Mesangial cell (primary cell): ENCODE data around the gene PCDHGA6. TPM values are rescaled to one million over a fixed set of nuclear protein-coding genes. Genes with fewer than 3 reads are reported as not detected.

Experiments
- total RNA-seq: library from RNA; depleted of rRNA; stranded (reverse); fragments of >200 nt; gene quantifications from 2 replicates; pipeline ENCODE4 v1.2.3, GENCODE V29; 2015

Gene PCDHGA6
- total RNA-seq, 1 donor from 2014 or later, result 5.6 TPM

DNA sequence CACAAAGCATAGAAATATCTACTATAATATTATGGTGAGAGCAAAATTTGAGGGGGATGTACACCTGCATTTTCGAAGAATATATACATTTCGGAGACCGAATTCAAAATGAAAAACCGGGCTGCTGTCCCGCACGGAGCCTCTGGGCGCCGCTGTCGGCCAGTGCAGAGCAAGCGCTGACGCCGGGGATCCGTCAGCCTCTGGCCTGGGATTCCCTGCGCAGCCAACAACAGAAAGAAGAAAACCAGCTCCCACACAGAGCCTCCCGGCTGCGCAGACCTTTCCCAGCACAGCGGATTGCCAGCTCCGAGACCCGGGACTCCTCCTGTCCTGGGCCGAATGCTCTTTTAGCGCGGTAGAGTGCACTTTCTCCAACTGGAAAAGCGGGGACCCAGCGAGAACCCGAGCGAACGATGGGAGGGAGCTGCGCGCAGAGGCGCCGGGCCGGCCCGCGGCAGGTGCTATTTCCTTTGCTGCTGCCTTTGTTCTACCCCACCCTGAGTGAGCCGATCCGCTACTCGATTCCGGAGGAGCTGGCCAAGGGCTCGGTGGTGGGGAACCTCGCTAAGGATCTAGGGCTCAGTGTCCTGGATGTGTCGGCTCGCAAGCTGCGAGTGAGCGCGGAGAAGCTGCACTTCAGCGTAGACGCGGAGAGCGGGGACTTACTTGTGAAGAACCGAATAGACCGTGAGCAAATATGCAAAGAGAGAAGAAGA is 34.3 kb downstream of the PCDHGA6 start, which contains the start of gene PCDHGB6:
Gene PCDHGB6 (plus strand): TSS at position 232 of the 716 bp plus-strand sequence. CDS start 182 bp downstream, at position 414.

DNA sequence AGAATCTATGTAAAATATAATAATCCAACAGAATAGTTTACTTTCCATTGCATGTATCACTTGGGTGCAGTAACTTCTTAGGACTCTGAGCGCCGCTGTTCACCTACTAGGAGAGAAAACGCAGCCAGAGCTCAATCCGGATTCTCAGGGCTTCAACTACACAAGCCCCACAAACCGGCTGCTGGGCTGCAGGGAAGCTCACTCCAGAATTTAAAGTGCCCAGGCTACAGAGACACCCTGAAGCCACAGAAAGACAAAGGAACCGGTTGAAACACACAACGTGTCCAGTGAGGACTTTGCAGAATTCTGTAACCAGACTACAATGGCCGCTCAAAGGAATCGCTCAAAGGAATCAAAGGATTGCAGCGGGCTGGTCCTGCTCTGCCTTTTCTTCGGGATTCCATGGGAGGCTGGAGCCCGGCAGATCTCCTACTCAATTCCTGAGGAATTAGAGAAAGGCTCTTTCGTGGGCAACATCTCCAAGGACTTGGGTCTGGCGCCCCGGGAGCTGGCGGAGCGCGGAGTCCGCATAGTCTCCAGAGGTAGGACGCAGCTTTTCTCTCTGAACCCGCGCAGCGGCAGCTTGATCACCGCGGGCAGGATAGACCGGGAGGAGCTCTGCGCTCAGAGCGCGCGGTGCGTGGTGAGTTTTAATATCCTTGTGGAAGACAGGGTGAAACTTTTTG is 39.3 kb downstream of the PCDHGA6 start, which contains the start of gene PCDHGA10:
Gene PCDHGA10 (plus strand): TSS at position 134 of the 686 bp plus-strand sequence. CDS start 189 bp downstream, at position 323.

DNA sequence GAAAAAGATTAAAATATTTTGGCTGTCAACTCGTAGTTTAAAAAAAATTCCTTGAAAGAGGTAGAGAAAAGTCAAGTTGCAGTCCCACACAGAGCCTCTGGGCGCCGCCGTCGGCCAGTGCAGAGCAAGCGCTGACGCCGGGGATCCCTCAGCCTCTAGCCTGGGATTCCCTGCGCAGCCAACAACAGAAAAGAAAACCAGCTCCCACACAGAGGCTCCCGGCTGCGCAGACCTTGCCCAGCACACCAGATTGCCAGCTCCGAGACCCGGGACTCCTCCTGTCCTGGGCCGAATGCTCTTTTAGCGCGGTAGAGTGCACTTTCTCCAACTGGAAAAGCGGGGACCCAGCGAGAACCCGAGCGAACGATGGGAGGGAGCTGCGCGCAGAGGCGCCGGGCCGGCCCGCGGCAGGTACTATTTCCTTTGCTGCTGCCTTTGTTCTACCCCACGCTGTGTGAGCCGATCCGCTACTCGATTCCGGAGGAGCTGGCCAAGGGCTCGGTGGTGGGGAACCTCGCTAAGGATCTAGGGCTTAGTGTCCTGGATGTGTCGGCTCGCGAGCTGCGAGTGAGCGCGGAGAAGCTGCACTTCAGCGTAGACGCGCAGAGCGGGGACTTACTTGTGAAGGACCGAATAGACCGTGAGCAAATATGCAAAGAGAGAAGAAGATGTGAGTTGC is 43.9 kb downstream of the PCDHGA6 start, which contains the start of gene PCDHGB7:
Gene PCDHGB7 (plus strand): TSS at position 184 of the 679 bp plus-strand sequence. CDS start 183 bp downstream, at position 367.

DNA sequence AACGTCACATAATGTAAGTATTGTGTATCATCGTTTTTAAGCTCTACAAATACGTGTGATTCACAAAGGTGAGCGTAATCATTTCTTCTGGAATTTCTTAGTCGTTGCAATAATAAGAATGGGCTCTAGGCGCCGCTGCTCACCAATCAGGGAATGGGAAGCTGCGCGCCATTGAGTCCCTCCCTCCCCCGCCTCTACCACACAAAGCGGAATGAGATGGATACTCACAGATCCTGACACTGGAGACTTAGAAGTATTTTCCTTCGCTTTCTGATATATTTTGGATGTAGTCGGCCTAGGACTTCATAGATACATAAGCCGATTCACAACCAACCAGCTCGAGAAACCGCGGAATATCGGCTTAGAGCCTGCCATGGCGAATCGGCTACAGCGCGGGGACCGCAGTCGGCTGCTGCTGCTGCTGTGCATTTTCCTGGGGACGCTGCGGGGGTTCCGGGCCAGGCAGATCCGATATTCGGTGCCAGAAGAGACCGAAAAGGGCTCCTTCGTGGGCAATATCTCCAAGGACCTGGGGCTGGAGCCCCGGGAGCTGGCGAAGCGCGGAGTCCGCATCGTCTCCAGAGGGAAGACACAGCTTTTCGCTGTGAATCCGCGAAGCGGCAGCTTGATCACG is 47.3 kb downstream of the PCDHGA6 start, which contains the start of gene PCDHGA11:
Gene PCDHGA11 (plus strand): TSS at position 197 of the 634 bp plus-strand sequence. CDS start 177 bp downstream, at position 374.

Other genes starting within 250 kb of the PCDHGA6 start
- 0.33 and 1.5 TPM in 2 replicates for gene PCDHB5, start 238.7 kb upstream of the PCDHGA6 start, total RNA-seq
- under 0.01 TPM in 1 of 2 replicates, not detected in the other for gene PCDHB6, start 223.8 kb upstream of the PCDHGA6 start, total RNA-seq
- gene PCDHB7, start 201.2 kb upstream of the PCDHGA6 start, total RNA-seq, result 0.16 and 0.63 TPM in 2 replicates
- 0.25 TPM in 1 of 2 replicates, not detected in the other for gene PCDHB8, start 196.1 kb upstream of the PCDHGA6 start, total RNA-seq
- 0.16 and 0.63 TPM in 2 replicates for gene PCDHB16, start 191.5 kb upstream of the PCDHGA6 start, total RNA-seq
- 0.25 TPM in 1 of 2 replicates, not detected in the other for gene PCDHB9, start 186.7 kb upstream of the PCDHGA6 start, total RNA-seq
- gene PCDHB10, start 181.5 kb upstream of the PCDHGA6 start, total RNA-seq, result 0.16 and 0.89 TPM in 2 replicates
- 0.16 and 0.63 TPM in 2 replicates for gene PCDHB11, start 174.3 kb upstream of the PCDHGA6 start, total RNA-seq
- under 0.01 and 0.25 TPM in 2 replicates for gene PCDHB12, start 165.2 kb upstream of the PCDHGA6 start, total RNA-seq
- gene PCDHB13, start 160.0 kb upstream of the PCDHGA6 start, total RNA-seq, result 0.16 and 1.1 TPM in 2 replicates
- gene PCDHB14, start 150.5 kb upstream of the PCDHGA6 start, total RNA-seq, result 0.16 and 0.63 TPM in 2 replicates
- 0.16 and 1.0 TPM in 2 replicates for gene PCDHB15, start 128.5 kb upstream of the PCDHGA6 start, total RNA-seq
- 0.63 TPM in 1 of 2 replicates, not detected in the other for gene SLC25A2, start 69.8 kb upstream of the PCDHGA6 start, total RNA-seq
- 24.3 and 29.2 TPM in 2 replicates for gene TAF7, start 53.1 kb upstream of the PCDHGA6 start, total RNA-seq
- gene PCDHGA1, start 43.4 kb upstream of the PCDHGA6 start, total RNA-seq, result 0.33 and 0.51 TPM in 2 replicates
- gene PCDHGA2, start 35.1 kb upstream of the PCDHGA6 start, total RNA-seq, result 1.1 and 4.1 TPM in 2 replicates
- 0.65 and 2.5 TPM in 2 replicates for gene PCDHGA3, start 30.1 kb upstream of the PCDHGA6 start, total RNA-seq
- 0.49 and 2.9 TPM in 2 replicates for gene PCDHGB1, start 23.8 kb upstream of the PCDHGA6 start, total RNA-seq
- 0.33 and 2.2 TPM in 2 replicates for gene PCDHGA4, start 18.9 kb upstream of the PCDHGA6 start, total RNA-seq
- 0.65 and 2.5 TPM in 2 replicates for gene PCDHGB2, start 13.9 kb upstream of the PCDHGA6 start, total RNA-seq
- 0.33 and 1.5 TPM in 2 replicates for gene PCDHGA5, start 9.7 kb upstream of the PCDHGA6 start, total RNA-seq
- 0.98 and 3.8 TPM in 2 replicates for gene PCDHGB3, start 3.6 kb upstream of the PCDHGA6 start, total RNA-seq
- 0.49 and 4.1 TPM in 2 replicates for gene PCDHGA7, start 8.9 kb downstream of the PCDHGA6 start, total RNA-seq
- gene PCDHGB4, start 13.8 kb downstream of the PCDHGA6 start, total RNA-seq, result 4.2 and 7.1 TPM in 2 replicates
- under 0.01 and 0.89 TPM in 2 replicates for gene PCDHGA8, start 18.7 kb downstream of the PCDHGA6 start, total RNA-seq
- 10.6 and 15.8 TPM in 2 replicates for gene PCDHGB5, start 24.1 kb downstream of the PCDHGA6 start, total RNA-seq
- gene PCDHGA9, start 28.9 kb downstream of the PCDHGA6 start, total RNA-seq, result 0.98 and 6.1 TPM in 2 replicates
- gene PCDHGB6, start 34.1 kb downstream of the PCDHGA6 start, total RNA-seq, result 2.0 and 6.3 TPM in 2 replicates
- gene PCDHGA10, start 39.1 kb downstream of the PCDHGA6 start, total RNA-seq, result 2.8 and 10.5 TPM in 2 replicates
- 5.1 and 18.1 TPM in 2 replicates for gene PCDHGB7, start 43.8 kb downstream of the PCDHGA6 start, total RNA-seq
- gene PCDHGA11, start 47.2 kb downstream of the PCDHGA6 start, total RNA-seq, result 5.4 and 10.4 TPM in 2 replicates
- 3.4 and 13.8 TPM in 2 replicates for gene PCDHGA12, start 56.6 kb downstream of the PCDHGA6 start, total RNA-seq
- 36.5 and 60.1 TPM in 2 replicates for gene PCDHGC3, start 102.1 kb downstream of the PCDHGA6 start, total RNA-seq
- gene PCDHGC4, start 111.1 kb downstream of the PCDHGA6 start, total RNA-seq, result 0.38 and 0.81 TPM in 2 replicates
- 0.33 and 1.4 TPM in 2 replicates for gene PCDHGC5, start 115.2 kb downstream of the PCDHGA6 start, total RNA-seq
- 58.8 and 101 TPM in 2 replicates for gene DIAPH1, start 245.1 kb downstream of the PCDHGA6 start, total RNA-seq